ENCODE measurements around the gene TMED1. TPM values are rescaled to one million over a fixed set of nuclear protein-coding genes. Genes with fewer than 3 reads are reported as not detected.
A peak's percentile ranks its signal among the peaks of the same experiment; 100 is the strongest.

TMED1 gene
- total and polyA plus RNA-seq, 9 of the 15 experiments (the other 6 are each of a cell fraction or from before 2014, with no cell fraction given) = 0.86 to 30.2 (median 23.5) TPM

DNA sequence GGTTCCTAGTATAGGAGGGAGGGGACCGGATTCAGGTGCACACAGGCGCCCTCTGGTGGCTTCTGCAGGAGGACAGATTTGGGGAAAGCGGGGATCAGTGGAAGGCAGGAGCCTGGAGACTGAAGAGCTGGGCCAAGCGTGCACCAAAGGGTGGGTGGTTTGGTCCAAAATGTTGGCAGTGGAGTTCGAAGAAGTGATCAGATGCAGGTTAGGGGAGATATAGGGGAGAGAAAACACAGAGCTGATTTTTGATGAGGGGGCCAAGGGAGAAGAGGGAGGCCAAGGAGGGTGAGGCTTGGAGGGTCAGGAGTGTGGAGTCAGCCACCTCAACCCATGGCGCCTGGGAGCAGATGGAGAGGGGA lies 28.5 kb upstream of the TMED1 start (continued):
- TF ChIP-seq, protein P1, sequence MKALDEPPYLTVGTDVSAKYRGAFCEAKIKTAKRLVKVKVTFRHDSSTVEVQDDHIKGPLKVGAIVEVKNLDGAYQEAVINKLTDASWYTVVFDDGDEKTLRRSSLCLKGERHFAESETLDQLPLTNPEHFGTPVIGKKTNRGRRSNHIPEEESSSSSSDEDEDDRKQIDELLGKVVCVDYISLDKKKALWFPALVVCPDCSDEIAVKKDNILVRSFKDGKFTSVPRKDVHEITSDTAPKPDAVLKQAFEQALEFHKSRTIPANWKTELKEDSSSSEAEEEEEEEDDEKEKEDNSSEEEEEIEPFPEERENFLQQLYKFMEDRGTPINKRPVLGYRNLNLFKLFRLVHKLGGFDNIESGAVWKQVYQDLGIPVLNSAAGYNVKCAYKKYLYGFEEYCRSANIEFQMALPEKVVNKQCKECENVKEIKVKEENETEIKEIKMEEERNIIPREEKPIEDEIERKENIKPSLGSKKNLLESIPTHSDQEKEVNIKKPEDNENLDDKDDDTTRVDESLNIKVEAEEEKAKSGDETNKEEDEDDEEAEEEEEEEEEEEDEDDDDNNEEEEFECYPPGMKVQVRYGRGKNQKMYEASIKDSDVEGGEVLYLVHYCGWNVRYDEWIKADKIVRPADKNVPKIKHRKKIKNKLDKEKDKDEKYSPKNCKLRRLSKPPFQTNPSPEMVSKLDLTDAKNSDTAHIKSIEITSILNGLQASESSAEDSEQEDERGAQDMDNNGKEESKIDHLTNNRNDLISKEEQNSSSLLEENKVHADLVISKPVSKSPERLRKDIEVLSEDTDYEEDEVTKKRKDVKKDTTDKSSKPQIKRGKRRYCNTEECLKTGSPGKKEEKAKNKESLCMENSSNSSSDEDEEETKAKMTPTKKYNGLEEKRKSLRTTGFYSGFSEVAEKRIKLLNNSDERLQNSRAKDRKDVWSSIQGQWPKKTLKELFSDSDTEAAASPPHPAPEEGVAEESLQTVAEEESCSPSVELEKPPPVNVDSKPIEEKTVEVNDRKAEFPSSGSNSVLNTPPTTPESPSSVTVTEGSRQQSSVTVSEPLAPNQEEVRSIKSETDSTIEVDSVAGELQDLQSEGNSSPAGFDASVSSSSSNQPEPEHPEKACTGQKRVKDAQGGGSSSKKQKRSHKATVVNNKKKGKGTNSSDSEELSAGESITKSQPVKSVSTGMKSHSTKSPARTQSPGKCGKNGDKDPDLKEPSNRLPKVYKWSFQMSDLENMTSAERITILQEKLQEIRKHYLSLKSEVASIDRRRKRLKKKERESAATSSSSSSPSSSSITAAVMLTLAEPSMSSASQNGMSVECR (CRISPR knock-in tag; IDR thresholded peaks at IDR 0.05) = no peak
- TF ChIP-seq ETV1 (tag; conservative IDR thresholded peaks at IDR 0.05; ENCODE audit: low read depth) (peak; percentile 81), IRF2 (CRISPR knock-in tag; IDR thresholded peaks at IDR 0.05) (no peak), RBBP5 (IDR thresholded peaks at IDR 0.05; ENCODE audit: borderline replicate concordance, insufficient read depth, low read length, poor library complexity, severe bottlenecking) (no peak), LEF1 (IDR thresholded peaks at IDR 0.05) (no peak), HMGN3 (IDR thresholded peaks at IDR 0.05; ENCODE audit: borderline replicate concordance, extremely low read depth, insufficient read length, low read depth, low read length) (no peak), PHF21A (IDR thresholded peaks at IDR 0.05; ENCODE audit: borderline replicate concordance, low read depth) (no peak), ZNF239 (CRISPR knock-in tag; IDR thresholded peaks at IDR 0.05) (no peak), KHSRP (IDR thresholded peaks at IDR 0.05) (no peak), CXXC5 (CRISPR knock-in tag; IDR thresholded peaks at IDR 0.05) (no peak; the same call in 1 of the 2 replicates), JUND (IDR thresholded peaks at IDR 0.05; ENCODE audit: borderline replicate concordance, low read depth, low read length) (peak; percentile 54; the same call in 1 of the 2 replicates), JUND (tag; IDR thresholded peaks at IDR 0.05; ENCODE audit: borderline replicate concordance, low read depth, low read length) (no peak; the same call in 2 of the 3 replicates), ZSCAN32 (CRISPR knock-in tag; IDR thresholded peaks at IDR 0.05) (no peak), TFAM (CRISPR knock-in tag; conservative IDR thresholded peaks at IDR 0.05) (no peak), KAT2B (IDR thresholded peaks at IDR 0.05; ENCODE audit: low read depth, low read length) (no peak)
- TF ChIP-seq, protein P2, sequence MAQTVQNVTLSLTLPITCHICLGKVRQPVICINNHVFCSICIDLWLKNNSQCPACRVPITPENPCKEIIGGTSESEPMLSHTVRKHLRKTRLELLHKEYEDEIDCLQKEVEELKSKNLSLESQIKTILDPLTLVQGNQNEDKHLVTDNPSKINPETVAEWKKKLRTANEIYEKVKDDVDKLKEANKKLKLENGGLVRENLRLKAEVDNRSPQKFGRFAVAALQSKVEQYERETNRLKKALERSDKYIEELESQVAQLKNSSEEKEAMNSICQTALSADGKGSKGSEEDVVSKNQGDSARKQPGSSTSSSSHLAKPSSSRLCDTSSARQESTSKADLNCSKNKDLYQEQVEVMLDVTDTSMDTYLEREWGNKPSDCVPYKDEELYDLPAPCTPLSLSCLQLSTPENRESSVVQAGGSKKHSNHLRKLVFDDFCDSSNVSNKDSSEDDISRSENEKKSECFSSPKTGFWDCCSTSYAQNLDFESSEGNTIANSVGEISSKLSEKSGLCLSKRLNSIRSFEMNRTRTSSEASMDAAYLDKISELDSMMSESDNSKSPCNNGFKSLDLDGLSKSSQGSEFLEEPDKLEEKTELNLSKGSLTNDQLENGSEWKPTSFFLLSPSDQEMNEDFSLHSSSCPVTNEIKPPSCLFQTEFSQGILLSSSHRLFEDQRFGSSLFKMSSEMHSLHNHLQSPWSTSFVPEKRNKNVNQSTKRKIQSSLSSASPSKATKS (CRISPR knock-in tag; IDR thresholded peaks at IDR 0.05) = no peak
- TF ChIP-seq, protein P3, sequence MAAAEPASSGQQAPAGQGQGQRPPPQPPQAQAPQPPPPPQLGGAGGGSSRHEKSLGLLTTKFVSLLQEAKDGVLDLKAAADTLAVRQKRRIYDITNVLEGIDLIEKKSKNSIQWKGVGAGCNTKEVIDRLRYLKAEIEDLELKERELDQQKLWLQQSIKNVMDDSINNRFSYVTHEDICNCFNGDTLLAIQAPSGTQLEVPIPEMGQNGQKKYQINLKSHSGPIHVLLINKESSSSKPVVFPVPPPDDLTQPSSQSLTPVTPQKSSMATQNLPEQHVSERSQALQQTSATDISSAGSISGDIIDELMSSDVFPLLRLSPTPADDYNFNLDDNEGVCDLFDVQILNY (CRISPR knock-in tag; IDR thresholded peaks at IDR 0.05) = no peak
- TF ChIP-seq, protein P4, sequence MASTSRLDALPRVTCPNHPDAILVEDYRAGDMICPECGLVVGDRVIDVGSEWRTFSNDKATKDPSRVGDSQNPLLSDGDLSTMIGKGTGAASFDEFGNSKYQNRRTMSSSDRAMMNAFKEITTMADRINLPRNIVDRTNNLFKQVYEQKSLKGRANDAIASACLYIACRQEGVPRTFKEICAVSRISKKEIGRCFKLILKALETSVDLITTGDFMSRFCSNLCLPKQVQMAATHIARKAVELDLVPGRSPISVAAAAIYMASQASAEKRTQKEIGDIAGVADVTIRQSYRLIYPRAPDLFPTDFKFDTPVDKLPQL (IDR thresholded peaks at IDR 0.05; ENCODE audit: extremely low read depth, insufficient read length) = no peak

All from K562 (cell line).